GM21723 (cell line): ENCODE results near the gene MPRIP.
A peak's percentile ranks its signal among the peaks of the same experiment; 100 is the strongest.

Experiments
- ATAC-seq: cut with Tn5 transposase; IDR thresholded peaks from one replicate; pipeline ENCODE4 v1.9.1; 2021; ENCODE audit warnings: mild to moderate bottlenecking, moderate library complexity; ENCODE audit not compliant: unreplicated experiment

Gene MPRIP

DNA sequence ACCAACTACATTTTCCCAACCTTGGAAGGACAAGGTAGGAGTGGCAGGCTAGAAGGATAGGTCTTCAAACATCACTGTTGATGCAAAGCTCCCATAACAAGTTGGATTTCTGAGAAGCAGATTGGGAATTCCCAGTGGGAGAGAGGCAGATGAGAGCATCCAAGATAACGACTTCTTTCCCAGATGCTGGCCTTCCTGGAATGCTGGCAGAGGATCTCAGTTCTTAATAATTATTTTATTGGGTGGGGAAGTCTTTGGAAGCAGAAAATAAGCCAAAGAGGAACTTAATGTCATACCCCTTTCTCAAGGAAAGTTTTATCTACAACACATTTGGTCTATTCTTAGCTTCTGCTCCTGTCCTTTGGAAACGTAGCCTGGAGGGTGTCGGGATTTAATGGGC lies 64.5 kb downstream of the MPRIP start:
- ATAC-seq: no peak

DNA sequence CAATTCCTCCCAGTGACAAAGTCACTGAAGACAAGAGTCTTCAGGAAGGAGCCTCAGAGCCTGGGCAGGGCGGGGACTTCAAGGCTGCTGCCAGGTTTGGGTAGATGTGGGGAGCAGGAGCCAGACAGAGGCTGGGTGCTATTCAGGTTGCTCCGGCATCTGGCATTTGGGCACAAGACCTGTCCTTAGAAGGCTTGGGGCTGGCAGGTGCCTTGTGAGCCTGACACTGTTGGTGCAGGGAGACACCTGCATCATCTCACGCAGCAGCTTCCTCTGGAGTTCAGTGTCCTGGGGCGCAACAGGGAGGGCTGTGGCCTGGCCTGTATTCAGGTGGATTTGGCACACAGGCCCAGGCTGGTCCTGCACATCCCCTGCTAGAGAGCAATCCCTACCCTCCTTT lies 65.0 kb downstream of the MPRIP start:
- no peak for ATAC-seq

DNA sequence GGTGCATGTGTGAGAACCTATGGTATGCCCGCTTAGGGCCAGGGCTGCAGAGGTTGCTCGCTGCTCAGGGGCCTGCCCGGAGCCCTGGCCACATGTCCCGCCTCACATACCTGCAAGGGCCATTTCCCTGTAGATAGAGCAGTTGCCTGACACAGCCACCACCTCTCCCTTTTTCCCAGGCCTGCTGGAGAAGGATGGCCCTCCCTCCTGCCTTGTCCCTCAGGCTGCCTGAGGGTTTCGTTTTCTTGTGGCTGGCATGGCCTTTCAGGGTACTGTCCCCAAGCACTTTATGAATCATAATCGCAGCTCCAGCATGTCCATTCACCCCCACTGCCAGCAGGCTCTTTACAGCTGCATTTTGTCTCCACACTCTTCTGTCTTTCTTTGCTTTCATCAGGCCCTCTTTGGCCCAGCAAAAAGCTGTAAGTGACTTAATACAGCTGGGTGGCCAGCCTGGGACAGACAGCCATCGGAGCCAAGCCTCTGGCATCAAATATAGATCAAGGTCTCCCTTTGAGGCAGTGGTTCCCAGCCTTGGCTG lies 65.7 kb downstream of the MPRIP start:
- no peak for ATAC-seq

DNA sequence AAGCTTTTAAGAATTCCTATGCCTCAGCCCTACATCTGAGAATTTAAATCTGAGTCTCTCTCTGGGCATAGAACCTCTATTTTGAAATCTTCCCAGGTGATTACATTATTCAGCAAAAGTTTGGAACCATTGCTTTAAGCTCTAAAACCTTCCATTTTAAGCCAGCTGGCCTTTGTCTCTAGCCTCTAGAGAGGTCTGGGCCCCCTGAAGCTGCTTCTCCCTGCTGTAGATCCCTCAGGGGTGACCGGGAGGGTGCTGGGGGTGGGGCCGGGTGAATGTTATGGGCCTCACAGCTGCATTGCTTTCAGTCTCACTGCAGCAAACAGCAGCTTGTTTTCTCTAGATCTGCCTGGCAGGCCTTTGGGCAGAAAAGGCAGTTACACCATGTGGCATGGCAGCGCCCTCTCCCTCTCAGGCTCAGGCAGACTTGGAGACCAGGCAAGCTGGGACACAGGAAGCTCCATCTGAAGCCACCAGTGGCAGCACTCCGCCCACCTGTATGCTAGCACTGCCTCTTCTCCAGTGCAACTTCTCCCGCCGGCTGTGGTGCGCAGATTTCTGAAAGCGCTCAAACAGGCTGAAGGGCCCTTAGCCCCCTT lies 66.3 kb downstream of the MPRIP start:
- no peak for ATAC-seq

DNA sequence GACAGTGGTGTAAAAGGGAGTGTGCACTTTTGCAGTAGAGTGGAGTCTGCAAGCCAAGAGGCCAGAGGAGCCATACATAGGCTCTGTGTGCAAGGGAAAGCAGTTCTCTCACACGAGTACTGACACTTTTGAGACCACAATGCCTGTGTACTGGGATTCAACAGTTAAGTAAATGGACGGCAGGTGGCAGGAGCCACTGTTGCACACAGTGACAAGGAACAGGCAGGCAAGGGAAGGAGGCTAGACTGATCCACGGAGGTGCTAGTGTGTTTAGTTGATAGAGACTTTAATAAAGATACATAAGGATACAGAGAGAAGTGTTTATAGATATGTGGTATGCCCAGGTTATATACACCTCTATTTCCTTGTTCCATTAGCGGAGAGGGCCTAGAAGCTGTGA lies 67.0 kb downstream of the MPRIP start:
- ATAC-seq: no peak

DNA sequence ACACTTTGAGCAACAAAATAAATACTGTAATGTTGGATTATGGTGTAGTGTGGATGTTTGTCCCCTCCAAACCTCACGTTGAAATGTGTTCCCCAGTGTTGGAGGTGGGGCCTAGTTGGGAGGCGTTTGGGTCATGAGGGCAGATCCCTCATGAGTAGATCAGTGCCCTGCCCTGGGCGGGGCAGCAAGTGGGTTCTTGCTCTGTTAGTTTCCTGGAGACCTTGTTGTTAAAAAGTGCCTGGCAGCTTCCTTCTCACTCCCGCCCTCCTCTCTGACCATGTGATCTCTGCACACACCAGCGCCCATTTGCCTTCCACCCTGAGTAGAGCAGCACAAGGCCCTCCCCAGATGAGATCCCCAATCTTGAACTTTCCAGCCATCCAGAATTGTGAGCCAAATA lies 67.7 kb downstream of the MPRIP start:
- ATAC-seq: no peak

DNA sequence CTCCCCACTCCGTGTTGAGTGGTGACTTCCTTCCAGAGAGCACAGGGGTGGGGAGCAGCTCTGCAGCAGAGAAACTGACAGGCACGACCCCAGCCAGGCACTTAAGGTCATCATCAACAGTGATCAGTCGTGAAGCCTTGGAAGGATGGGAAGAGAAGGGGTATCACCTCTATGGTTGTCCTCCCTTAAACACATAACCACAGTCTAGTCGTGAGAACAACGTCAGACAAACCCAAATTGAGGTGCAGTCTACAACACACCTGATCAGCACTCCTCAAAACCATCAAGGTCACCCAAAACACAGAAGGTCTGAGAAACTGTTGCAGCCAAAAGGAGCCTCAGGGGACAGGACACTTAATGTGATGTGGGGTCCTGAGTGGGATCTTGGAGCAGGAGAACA lies 68.3 kb downstream of the MPRIP start:
- no peak for ATAC-seq

DNA sequence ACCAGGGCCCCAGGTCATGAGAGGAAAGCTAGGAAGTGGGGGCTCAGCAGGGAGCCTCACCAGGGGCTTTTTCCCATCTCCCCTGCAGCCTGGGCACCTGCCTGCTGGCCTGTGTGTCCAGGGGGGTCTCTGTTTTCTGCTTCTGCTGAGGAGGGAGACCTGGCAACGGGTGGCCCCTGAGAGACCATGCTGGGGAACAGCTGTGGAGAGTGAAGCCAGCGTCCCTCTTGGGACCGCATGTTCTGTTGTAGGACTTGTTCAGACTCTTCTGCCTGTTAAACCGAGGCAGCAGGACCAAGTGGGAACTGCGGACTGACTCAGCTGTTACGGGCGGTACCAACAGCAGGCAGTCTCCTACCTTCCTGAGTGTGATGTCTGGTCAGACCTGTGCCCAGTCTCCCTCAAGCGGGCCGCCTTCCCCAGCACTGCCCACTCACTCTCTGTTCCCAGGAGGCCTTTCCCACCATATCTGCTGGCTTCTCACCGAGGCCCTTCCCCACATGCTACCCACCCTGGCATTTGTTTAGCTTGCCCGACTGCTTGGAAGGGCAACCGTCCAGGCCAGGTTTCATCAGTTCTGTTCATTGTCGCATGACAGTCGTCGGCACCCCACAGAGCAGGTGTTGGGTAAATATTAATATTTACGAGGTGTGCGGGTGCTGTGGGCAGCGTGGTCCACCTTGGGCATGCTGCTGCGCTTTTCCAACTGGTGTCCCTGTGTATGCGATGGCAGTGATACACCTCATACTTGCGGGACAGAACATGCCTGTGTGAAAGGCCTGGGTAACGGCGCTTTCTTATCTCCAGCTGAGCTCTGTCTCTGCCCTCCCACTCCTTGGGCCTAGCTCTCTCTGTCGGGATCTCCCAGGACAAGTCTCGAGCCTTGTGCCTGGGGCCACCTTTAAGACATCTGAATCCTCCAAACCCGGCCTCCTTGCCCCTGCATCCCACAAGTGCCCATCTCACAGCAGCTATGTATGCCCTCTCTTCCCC lies 69.4 kb downstream of the MPRIP start:
- no peak for ATAC-seq

DNA sequence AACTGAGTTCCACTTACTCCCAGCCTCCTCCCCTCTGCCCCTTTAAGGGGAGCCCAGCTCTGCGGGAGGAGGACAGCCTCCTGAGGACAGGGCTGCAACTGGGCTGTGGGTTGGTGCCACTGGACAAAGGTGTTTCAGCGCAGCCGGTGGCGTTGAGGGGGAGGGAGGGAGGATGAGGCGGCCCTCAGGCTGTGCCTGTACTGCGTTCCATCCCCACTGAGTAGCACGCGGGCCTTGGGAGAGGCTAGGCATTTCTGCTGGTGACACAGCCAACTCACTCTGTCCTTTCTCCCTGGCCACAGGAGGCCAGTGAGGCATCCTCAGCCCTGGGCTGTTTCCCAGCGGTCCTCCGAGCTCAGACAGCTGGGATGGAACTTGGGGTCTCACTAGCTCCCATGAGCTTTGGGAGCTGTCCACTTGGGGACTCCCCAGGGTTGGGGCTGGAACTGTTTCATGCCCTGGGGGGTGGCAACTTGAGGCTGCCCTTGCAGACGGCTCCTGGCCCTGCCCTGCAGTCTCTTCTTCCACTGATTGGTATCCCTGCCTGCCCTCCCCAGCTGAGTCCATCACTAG lies 70.5 kb downstream of the MPRIP start:
- ATAC-seq: no peak

DNA sequence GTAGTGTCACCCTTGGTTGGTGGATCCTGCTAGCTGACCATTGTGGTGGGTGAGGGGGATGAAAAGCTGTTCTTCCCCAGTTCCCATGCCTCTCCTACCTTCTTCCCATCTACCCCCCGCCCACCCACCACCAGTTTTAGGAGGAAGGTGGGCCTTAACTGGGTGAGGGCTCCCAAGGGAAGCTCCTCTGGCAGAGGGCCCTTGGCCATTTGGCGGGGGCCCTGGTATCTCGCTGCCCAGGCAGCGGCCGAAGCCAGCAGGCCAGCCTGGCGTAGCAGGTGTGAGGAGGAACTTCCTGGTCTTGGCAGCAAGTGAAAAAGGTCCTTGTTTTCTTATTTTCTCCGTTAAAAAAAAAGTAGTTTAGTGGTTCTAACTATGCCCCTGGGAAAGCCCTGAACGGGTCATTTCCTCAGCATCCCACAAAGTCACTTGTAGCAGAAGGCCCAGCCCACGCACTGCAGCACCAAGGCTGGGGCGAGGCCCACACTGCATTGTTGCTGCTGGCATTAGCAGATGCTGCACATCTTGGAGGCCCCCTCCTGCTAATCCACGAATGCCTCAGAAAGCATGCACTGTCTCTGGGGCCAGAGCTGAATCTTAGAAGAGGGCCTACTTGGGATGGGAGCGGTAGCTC lies 72.5 kb downstream of the MPRIP start:
- ATAC-seq: no peak

DNA sequence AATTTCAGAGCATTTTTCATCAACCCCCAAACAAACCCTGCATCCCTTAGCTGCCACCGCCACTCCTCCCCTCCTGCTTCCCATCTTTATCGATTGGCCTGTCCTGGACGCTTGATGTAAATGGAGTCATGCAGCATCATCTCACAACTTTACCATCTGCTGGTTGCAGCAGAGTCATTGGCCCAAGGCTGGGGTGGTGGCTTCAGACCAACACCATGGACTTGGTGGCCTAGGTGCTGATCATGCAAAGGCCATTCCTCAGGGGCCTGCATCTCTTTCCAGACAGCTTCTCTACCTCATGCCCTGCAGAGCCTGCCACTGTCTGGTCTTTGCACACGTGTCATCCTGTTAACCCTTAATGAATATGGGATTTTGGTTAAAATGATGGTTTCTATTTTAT lies 73.4 kb downstream of the MPRIP start:
- ATAC-seq: no peak

DNA sequence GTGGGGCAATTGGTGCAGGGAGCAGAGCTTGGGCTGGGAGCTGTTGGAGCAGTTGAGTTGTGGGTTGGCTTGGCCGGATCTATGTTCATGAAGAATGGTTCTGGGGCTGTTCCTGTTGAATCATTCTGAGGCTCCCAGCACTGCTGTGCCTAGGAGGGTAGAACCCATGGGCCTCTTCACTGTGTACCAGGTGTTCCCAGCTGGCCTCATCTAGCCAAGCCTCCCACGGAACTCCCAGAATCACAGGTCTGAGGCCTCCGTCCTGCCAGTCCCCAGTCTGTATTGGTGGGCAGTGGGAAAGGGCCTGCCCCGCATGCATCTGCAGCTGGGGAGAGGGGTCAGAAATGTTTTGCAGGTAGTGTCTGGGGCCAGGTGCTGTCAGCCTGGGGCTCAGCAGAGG lies 74.1 kb downstream of the MPRIP start:
- no peak for ATAC-seq

DNA sequence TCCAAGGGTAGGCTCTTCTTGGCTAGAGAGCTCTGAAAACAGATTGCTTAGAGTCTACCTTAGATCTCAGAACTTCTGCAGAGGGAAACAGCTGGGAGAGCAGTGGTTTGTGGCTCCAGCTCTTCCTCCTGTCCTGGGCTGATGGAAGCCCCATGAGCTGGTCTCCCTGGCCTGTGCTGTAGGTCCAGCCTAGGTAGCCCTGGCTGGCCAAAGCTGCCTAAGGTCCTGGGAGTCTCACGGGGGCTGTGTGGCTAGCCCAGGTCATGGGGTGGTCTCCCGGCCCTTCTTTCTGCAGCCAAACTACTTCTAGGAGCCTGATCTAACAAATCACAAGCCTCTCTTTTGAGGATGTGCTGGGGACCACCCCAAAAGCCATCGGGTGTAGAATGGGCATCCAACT lies 75.7 kb downstream of the MPRIP start:
- no peak for ATAC-seq

DNA sequence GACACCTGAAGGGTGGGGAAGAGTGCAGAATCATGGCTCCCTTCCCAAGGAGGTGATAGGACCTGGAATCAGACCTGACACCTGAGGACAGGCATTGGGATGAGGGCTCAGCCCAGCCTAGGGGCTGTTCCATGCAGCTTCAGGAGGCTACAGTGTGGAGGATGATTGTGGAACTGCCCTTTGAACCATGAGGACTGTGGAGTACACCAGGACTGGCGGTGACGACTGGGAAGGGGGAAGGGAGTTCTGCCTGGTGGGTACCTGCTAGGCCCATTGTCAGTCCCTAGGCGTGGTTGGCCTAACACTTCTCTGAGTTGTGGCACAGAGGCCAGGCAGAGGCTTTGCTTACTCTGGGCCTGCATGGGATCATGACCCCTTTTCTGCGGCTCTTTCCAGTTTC lies 76.1 kb downstream of the MPRIP start:
- ATAC-seq: no peak

DNA sequence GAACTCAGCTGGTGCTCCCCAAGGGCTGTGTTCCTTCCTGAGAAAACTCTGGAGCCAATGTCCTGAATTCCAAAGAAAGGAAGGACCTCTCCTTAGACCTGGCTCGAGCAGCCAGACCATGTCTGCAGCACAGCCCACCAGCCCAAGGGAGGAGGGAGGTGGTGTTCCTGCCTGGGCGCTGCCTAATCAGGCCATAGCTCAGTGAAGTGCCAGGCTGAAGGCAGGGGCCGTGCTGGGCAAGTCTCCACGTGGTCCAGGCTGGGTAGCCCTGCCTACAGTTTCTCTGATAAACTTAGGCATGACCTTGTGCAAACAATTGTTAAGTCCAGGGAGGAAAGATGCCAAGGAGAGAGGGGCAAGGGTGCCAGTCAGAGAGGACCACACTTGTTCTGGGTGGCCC lies 76.8 kb downstream of the MPRIP start:
- ATAC-seq: no peak

DNA sequence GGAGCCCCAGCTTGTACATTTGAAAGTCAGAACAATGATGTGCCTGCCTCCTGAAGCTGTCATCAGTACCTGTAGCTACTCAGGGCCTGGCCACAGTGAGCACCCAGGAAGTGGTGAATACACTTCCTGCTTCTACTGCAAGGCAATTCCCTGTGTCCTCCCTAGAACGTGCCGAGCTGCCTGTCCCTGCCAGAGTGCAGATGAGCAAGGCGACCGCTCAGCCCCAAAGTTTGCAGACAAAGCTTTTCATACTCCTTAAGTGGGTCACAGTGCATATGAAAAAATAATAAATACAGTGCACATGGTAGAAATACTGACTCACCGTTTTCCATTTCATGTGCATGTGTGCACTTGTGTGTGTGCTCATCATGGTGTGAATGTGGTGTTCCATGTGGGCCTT lies 77.3 kb downstream of the MPRIP start:
- peak; percentile 53 for ATAC-seq

DNA sequence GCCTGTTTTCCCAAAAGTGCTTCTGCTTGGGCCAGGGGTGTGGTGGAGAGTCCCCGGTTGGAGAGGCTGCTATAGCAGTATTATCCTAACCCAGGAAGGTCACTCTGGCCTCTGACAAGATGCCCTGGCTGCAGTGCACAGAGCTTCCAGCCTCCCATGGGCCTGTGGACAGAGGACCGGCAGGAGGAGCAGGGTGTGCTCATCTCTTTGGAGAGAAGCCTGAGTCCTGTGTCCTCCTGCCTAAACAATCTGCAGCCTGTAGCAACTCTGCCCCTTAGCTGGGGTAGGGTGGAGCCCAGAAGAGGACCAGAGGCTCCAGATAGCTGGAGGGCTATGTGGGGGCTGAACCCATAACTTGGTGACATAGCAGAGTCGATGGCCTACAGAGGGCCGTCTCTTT lies 78.0 kb downstream of the MPRIP start:
- ATAC-seq: no peak

DNA sequence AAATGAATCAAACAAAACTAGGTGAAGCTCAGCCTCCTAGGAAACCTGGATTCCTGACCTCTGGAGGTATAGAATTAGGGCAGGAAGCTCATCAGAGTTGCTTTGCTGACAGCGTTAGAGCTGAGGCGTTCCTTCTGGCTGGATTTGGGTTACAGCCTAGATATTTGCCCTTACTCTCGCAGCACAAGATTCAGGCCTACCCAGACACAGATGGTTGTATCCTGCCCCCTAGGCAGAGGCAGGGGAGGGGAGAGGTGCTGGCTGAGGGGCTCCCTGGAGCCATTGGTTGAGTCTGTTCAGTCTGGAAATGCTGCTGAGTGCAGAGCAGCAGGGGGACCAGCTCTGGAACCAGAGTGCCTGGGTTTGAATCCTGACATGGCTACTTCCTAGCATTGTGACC lies 78.4 kb downstream of the MPRIP start:
- ATAC-seq: no peak

DNA sequence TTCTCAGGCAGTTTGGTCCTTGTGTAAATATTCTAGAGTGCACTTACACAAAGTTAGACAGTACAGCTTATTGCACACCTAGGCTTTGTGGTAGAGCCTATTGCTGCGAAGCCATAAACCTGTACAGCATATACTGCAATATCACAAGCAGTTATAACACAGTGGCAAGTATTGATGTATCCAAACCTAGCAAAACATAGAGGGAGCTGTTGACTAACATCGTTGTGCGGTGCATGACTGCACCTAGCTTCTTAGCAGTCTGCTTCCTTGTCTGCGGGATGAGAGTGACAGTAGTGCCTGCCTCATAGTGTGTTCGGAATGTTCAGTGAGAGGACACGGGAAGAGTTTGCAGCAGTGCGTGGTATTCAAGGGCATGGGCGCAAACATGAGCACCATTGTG lies 78.9 kb downstream of the MPRIP start:
- ATAC-seq: no peak

DNA sequence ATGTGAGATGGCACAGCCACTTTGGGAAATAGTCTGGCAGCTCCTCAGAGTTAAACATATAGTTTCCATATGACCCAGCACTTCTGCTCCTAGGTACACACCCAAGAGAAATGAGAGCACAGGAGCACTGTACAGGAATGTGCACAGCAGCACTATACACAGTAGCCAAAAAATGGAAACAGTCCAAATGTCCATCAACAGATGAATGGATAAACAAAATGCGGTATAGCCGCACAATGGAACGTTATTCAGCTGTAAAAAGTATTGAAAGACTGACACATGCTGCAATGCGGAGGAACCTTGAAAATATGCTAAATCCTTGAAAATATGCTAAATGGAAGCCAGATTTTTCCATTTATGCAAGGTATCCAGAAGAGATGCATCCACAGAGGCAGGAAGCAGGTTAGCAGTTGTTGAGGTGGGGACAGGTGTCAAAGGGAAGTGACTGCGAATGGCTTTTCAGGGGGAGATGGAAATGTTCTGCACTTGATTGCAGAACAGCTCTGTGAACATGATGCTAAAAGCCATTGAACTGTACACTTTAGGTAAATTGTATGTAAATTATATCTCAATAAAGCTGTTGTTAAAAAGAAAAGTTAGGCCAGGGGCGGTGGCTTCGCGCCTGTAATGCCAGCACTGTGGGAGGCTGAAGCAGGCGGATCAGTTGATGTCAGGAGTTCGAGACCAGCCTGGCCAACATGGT lies 80.7 kb downstream of the MPRIP start:
- ATAC-seq: no peak

DNA sequence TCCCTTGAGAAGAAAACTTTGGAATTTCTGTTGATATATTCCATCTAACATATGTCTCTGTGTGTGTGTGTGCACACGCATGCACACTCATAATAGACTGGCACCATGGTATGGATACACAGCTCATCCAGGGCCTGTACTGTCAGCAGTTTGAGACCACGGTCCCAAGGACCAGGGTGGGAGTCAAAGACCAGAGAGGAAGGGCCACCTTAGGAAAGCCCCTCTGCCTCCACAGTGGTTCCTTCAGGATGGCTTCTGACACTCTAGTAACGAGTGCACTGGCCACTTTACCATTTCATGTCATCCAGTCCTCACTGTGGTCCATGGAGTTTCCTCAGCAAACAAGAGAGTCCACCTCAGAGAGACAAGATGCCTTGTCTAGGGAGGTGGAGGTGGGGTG lies 82.1 kb downstream of the MPRIP start:
- no peak for ATAC-seq
